Chondrocyte (in vitro differentiated cells): ENCODE measurements around the gene RAB43. TPM values are rescaled to one million over a fixed set of nuclear protein-coding genes. Genes with fewer than 3 reads are reported as not detected.
A peak's percentile ranks its signal among the peaks of the same experiment; 100 is the strongest.

Experiments used
- DNase-seq: peaks from one replicate; pipeline ENCODE4 v3.0.0; 2021; ENCODE audit warnings: mixed read lengths, low spot score
- H3K27ac Mint-ChIP-seq: one replicate; pipeline ENCODE4 v1.8.0; 2021; ENCODE audit warnings: mild to moderate bottlenecking, moderate library complexity, mixed read lengths; ENCODE audit not compliant: unreplicated experiment
- H3K27me3 Mint-ChIP-seq: 2 replicates; pipeline ENCODE4 v1.8.0; 2021; ENCODE audit warnings: low read depth, mixed read lengths
- H3K36me3 Mint-ChIP-seq: 2 replicates; pipeline ENCODE4 v1.8.0; 2021; ENCODE audit warnings: low read depth, mixed read lengths
- H3K4me1 Mint-ChIP-seq: 2 replicates; pipeline ENCODE4 v1.8.0; 2021; ENCODE audit warnings: low read depth, mild to moderate bottlenecking, mixed read lengths
- H3K4me3 Mint-ChIP-seq: one replicate; pipeline ENCODE4 v1.8.0; 2021; ENCODE audit warnings: mild to moderate bottlenecking, moderate library complexity, mixed read lengths; ENCODE audit not compliant: unreplicated experiment
- H3K9me3 Mint-ChIP-seq: 2 replicates; pipeline ENCODE4 v1.8.0; 2021; ENCODE audit warnings: low read depth, mixed read lengths
- total RNA-seq: library from RNA; stranded (reverse); gene quantifications from 3 replicates; pipeline ENCODE4 v1.2.1, GENCODE V29; 2021
- TF ChIP-seq, protein P1 (sequence below): fragments of 200-600 bp; sonication (generic); IDR thresholded peaks from 2 replicates; pipeline ENCODE4 v1.5.0; 2021; ENCODE audit warnings: antibody characterized with exemption, mild to moderate bottlenecking, moderate library complexity

The RAB43 gene
- total RNA-seq, 1 donor from 2014 or later = 26.3 TPM

DNA sequence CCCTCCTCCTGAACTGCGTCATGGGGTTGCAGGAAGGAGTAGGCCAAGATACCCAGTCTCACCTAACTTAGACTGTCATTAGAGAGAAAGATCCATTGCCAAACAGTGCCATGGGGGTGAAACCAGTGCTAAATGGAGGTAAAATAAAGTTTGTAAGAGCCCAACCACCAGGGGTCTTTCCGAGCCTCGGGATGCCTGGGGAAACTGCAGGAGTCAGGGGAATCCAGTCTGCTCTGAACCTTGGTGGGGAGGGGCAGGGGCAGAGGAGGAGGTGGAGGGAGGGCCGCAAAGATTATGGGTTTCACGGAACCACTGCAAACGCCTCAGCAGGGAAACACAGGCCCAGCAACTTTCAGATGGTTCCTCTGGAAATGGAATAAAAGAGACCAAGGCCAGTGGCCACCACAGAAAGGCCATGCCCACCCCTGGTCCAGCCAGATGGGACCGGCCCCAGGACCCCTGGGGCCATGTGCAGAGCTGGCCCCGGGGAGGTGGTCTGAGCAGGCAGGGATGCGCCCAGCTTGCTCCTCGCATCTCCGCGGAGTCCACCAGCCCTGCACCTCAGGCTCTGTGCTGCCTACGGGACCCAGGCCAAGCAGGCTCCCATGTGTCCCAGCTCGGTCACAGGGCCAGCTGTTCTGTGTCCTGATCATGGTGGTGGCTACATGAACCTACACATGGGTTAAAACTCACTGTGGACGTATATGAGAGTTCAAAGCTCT is 80.9 kb downstream of the RAB43 start:
- Mint-ChIP-seq H3K27me3 (peaks cover 10% of the 10 kb centered on the region), H3K27ac (no peak overlapping the region), H3K9me3 (peaks cover 17% of the 10 kb centered on the region), H3K4me3 (no peak overlapping the region), H3K4me1 (peaks cover 9% of the 10 kb centered on the region), H3K36me3 (peaks cover 11% of the 10 kb centered on the region)
- no peak for DNase-seq
- TF ChIP-seq, protein P1, sequence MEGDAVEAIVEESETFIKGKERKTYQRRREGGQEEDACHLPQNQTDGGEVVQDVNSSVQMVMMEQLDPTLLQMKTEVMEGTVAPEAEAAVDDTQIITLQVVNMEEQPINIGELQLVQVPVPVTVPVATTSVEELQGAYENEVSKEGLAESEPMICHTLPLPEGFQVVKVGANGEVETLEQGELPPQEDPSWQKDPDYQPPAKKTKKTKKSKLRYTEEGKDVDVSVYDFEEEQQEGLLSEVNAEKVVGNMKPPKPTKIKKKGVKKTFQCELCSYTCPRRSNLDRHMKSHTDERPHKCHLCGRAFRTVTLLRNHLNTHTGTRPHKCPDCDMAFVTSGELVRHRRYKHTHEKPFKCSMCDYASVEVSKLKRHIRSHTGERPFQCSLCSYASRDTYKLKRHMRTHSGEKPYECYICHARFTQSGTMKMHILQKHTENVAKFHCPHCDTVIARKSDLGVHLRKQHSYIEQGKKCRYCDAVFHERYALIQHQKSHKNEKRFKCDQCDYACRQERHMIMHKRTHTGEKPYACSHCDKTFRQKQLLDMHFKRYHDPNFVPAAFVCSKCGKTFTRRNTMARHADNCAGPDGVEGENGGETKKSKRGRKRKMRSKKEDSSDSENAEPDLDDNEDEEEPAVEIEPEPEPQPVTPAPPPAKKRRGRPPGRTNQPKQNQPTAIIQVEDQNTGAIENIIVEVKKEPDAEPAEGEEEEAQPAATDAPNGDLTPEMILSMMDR = no peak

DNA sequence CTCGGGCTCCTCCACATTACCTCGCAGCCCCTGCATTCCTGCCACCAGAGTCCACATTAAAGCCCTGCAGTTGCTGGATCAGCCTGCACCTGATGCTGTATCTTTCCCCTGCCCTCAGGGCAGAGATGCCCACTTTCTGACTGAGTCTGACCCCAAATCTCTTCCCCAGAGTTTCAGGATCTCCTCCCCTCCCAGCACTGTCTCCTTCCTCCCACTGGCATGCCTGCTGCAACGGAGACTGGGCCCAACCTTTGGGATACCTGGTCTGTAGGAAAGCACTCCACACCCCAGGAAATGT is 81.6 kb downstream of the RAB43 start:
- no peak for DNase-seq
- H3K4me1 Mint-ChIP-seq = peaks cover 9% of the 10 kb centered on the region

DNA sequence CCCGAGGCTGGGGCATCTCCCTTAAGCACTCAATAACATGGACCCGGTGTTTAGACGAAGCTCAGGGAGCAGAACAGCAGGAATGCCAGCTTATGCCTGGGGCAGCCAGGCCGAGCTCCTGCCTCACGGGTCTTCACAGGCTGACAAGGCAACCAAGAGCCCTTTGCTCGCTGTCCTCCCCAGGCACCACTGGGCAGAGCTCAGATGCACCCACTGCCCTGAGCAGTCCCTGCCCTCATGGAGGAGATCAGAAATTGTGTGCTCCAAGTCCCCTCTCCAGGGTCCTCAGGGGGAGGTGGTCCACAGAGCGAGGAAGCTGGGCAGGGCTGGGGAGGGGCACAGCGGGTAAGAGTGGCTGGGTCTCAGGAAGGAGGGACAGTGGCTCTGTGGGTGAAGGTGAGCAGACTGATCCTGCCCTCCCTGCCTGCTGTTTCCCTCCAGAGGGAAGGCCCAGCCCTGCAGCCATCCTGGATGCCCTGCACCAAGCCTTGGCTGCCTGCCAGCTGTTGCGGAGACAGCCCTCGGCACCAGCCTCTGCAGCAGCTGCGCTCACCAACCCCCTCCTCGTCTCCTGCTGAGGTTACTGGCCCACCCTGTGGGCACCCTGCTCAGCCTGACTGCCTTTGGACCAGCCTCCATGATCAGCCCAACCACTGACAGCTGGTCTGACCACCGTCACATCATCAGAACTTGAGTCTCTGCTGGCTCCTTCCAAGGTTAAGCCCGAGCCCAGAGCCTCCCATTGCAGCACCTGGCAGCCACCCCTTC is 82.1 kb downstream of the RAB43 start:
- peaks cover 13% of the 10 kb centered on the region for H3K9me3 Mint-ChIP-seq
- TF ChIP-seq, protein P1 = no peak
- peaks cover 8% of the 10 kb centered on the region for H3K36me3 Mint-ChIP-seq
- no peak overlapping the region for H3K27ac Mint-ChIP-seq
- DNase-seq = peak; percentile 75
- peaks cover 10% of the 10 kb centered on the region for H3K27me3 Mint-ChIP-seq
- peaks cover 9% of the 10 kb centered on the region for H3K4me1 Mint-ChIP-seq
- no peak overlapping the region for H3K4me3 Mint-ChIP-seq

More for the DNA sequence above, 81.6 kb downstream of the RAB43 start:
- peaks cover 11% of the 10 kb centered on the region for H3K36me3 Mint-ChIP-seq
- TF ChIP-seq, protein P1 = no peak
- peaks cover 17% of the 10 kb centered on the region for H3K9me3 Mint-ChIP-seq
- H3K4me3 Mint-ChIP-seq = no peak overlapping the region
- no peak overlapping the region for H3K27ac Mint-ChIP-seq
- peaks cover 10% of the 10 kb centered on the region for H3K27me3 Mint-ChIP-seq

DNA sequence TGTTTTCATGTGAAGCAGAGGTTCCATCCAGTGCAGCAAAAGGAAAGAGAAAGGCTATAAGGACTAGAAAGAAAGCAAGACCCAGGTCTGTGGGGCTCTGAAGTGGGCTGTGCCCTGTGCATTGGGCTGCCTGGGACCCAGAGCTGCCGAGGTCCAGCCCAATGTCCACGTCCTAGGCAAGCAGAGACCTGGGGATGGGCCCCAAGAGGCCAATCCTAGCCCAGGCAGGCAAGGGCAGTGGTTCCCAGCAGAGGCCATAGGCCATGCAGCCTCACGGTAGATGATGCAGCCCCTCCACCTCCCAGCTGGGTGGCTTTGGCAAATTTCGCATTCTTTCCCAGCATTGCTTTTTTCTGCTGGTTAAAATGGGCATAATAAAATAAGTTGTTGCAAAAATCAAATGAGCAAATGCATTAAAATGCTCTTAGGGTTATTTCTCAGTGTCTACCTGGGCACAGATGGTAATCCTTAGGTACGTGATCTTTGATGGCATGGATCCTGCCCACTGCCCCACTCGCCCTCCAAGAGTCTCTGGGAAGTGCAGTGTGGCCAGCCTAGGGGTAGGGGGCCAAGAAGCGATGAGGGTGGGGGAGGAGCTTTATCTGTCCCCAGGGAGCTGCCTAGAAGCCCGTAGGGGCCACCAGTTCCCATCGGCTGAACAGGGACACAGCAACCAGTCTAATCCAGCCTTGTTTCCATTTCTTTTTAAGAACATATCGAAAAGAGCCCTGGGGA is 83.3 kb downstream of the RAB43 start:
- Mint-ChIP-seq H3K4me1 (peaks cover 9% of the 10 kb centered on the region), H3K27ac (no peak overlapping the region), H3K9me3 (peaks cover 6% of the 10 kb centered on the region), H3K36me3 (peaks cover 3% of the 10 kb centered on the region), H3K4me3 (no peak overlapping the region), H3K27me3 (peaks cover 10% of the 10 kb centered on the region)
- TF ChIP-seq, protein P1 = no peak
- DNase-seq = peak; percentile 11

Other genes starting within 250 kb of the RAB43 start
- gene ACAD9, start 242.2 kb downstream of the RAB43 start, total RNA-seq = 33.3 to 45.7 TPM (median 33.9 TPM) in 3 replicates
- gene CFAP92, start 127.7 kb downstream of the RAB43 start, total RNA-seq = not detected in 3 replicates
- gene EFCC1, start 120.5 kb downstream of the RAB43 start, total RNA-seq = 0.13 TPM in 1 of 3 replicates, not detected in the others
- not detected in 3 replicates for gene GP9, start 61.0 kb downstream of the RAB43 start, total RNA-seq
- 31.3 to 44.7 TPM (median 31.9 TPM) in 3 replicates for gene ISY1, start 39.3 kb upstream of the RAB43 start, total RNA-seq
- 130 to 158 TPM (median 138 TPM) in 3 replicates for gene CNBP, start 62.1 kb upstream of the RAB43 start, total RNA-seq
- gene COPG1, start 127.8 kb upstream of the RAB43 start, total RNA-seq = 269 to 342 TPM (median 276 TPM) in 3 replicates
- gene HMCES, start 157.1 kb upstream of the RAB43 start, total RNA-seq = 21.6 to 25.9 TPM (median 22.7 TPM) in 3 replicates